Breast epithelium (tissue), 3 donors: Measurements from ENCODE around the gene KIF6.

Experiments
- CTCF ChIP-seq, 3 donors: fragments of 450-650 bp; IDR thresholded peaks; one replicate each; pipeline ENCODE4 v1.5.1; 2016 to 2017; ENCODE audit warnings: antibody characterized with exemption in 3 of 3, mild to moderate bottlenecking in 3 of 3, moderate library complexity in 3 of 3
- POLR2AphosphoS5 ChIP-seq, 3 donors: sonication (generic); formaldehyde crosslinking; IDR thresholded peaks; one replicate each; pipeline ENCODE4 v1.6.1; 2017; ENCODE audit warnings: antibody characterized with exemption in 3 of 3

GRCh38 chr6:39451831-39452230 is 273.4 kb downstream of the KIF6 start:
- no peak for TF ChIP-seq POLR2AphosphoS5 (IDR thresholded peaks at IDR 0.05)
- TF ChIP-seq CTCF (IDR thresholded peaks at IDR 0.05) = no peak
